Measurements from ENCODE around the gene MOSPD3. TPM values are rescaled to one million over a fixed set of nuclear protein-coding genes. Genes with fewer than 3 reads are reported as not detected.

Gene MOSPD3
- polyA plus RNA-seq, 1 donor from 2014 or later, result 27.9 TPM

GRCh38 chr7:100626530-100627237, 14.3 kb downstream of the MOSPD3 start:
- no peaks in the 10 kb centered on the region for H3K9me2 ChIP-seq (ENCODE audit: insufficient read depth, low read length)
- no peaks in the 10 kb centered on the region for H3F3A ChIP-seq (ENCODE audit: insufficient read depth, low read length, poor library complexity, severe bottlenecking)
- H3K4me2 ChIP-seq (ENCODE audit: low read length), result no peak overlapping the region
- H3K79me2 ChIP-seq (replicated peaks; ENCODE audit: insufficient read depth, low read length), result no peaks in the 10 kb centered on the region
- peak overlapping the region; percentile 51 for H3K9ac ChIP-seq (ENCODE audit: low read length)
- peak overlapping the region; percentile 59 for H3K4me3 ChIP-seq (ENCODE audit: low read length)
- H3K36me3 ChIP-seq (ENCODE audit: insufficient read depth, low read length), result no peaks in the 10 kb centered on the region
- H3K27ac ChIP-seq (ENCODE audit: low read length), result no peak overlapping the region
- no peak overlapping the region for H2AFZ ChIP-seq (ENCODE audit: low read depth, low read length)
- H4K20me1 ChIP-seq (ENCODE audit: insufficient read depth), result no peaks in the 10 kb centered on the region
- no peaks in the 10 kb centered on the region for H3K9me3 ChIP-seq (ENCODE audit: low read length)
- H3K27me3 ChIP-seq (ENCODE audit: insufficient read depth, low read depth, low read length), result peaks cover 1% of the 10 kb centered on the region
- no peak for TF ChIP-seq EP300 (conservative IDR thresholded peaks at IDR 0.05; ENCODE audit: poor library complexity, severe bottlenecking)
- TF ChIP-seq MXI1 (conservative IDR thresholded peaks at IDR 0.05; ENCODE audit: poor library complexity, severe bottlenecking), result no peak
- TF ChIP-seq SMC3 (conservative IDR thresholded peaks at IDR 0.05; ENCODE audit: poor library complexity), result no peak
- no peak for TF ChIP-seq REST (IDR thresholded peaks at IDR 0.05; ENCODE audit: borderline replicate concordance)
- TF ChIP-seq CTCF (IDR thresholded peaks at IDR 0.05; ENCODE audit: poor library complexity, severe bottlenecking), result no peak
- TF ChIP-seq EZH2 (IDR thresholded peaks at IDR 0.05; ENCODE audit: borderline replicate concordance, insufficient read depth, low read length, poor library complexity, severe bottlenecking), result no peak
- no peak for TF ChIP-seq TAF1 (IDR thresholded peaks at IDR 0.05; ENCODE audit: low read depth)
- no peak for TF ChIP-seq POLR2AphosphoS5 (IDR thresholded peaks at IDR 0.05)

GRCh38 chr7:100627238-100627549, 14.9 kb downstream of the MOSPD3 start:
- Histone ChIP-seq H2AFZ (ENCODE audit: low read depth, low read length) (no peak overlapping the region), H3F3A (ENCODE audit: insufficient read depth, low read length, poor library complexity, severe bottlenecking) (no peaks in the 10 kb centered on the region), H3K9ac (ENCODE audit: low read length) (peak overlapping the region; percentile 51), H4K20me1 (ENCODE audit: insufficient read depth) (no peaks in the 10 kb centered on the region), H3K79me2 (replicated peaks; ENCODE audit: insufficient read depth, low read length) (no peaks in the 10 kb centered on the region), H3K36me3 (ENCODE audit: insufficient read depth, low read length) (no peaks in the 10 kb centered on the region), H3K4me2 (ENCODE audit: low read length) (no peak overlapping the region), H3K27me3 (ENCODE audit: insufficient read depth, low read depth, low read length) (peaks cover 6% of the 10 kb centered on the region), H3K27ac (ENCODE audit: low read length) (no peak overlapping the region), H3K9me3 (ENCODE audit: low read length) (no peaks in the 10 kb centered on the region), H3K4me3 (ENCODE audit: low read length) (peak overlapping the region; percentile 59), H3K9me2 (ENCODE audit: insufficient read depth, low read length) (no peaks in the 10 kb centered on the region)
- TF ChIP-seq EZH2 (IDR thresholded peaks at IDR 0.05; ENCODE audit: borderline replicate concordance, insufficient read depth, low read length, poor library complexity, severe bottlenecking) (no peak), REST (IDR thresholded peaks at IDR 0.05; ENCODE audit: borderline replicate concordance) (no peak), MXI1 (conservative IDR thresholded peaks at IDR 0.05; ENCODE audit: poor library complexity, severe bottlenecking) (no peak), POLR2AphosphoS5 (IDR thresholded peaks at IDR 0.05) (no peak), RAD21 (conservative IDR thresholded peaks at IDR 0.05) (no peak), CTCF (IDR thresholded peaks at IDR 0.05; ENCODE audit: poor library complexity, severe bottlenecking) (no peak), EP300 (conservative IDR thresholded peaks at IDR 0.05; ENCODE audit: poor library complexity, severe bottlenecking) (no peak), TAF1 (IDR thresholded peaks at IDR 0.05; ENCODE audit: low read depth) (no peak), SMC3 (conservative IDR thresholded peaks at IDR 0.05; ENCODE audit: poor library complexity) (no peak)
